HG03521 (cell line): Measurements from ENCODE around the gene SH3RF3.

Experiments used
- ATAC-seq: cut with Tn5 transposase; IDR thresholded peaks from one replicate; pipeline ENCODE4 v1.9.1; 2021; ENCODE audit warnings: mild to moderate bottlenecking, moderate library complexity; ENCODE audit not compliant: unreplicated experiment

The SH3RF3 gene

GRCh38 chr2:109422758-109423500 lies 293.9 kb downstream of the SH3RF3 start:
- ATAC-seq: no peak

GRCh38 chr2:109423556-109424359 lies 294.8 kb downstream of the SH3RF3 start:
- no peak for ATAC-seq

- ATAC-seq: no peak
These were observed 296.4 kb downstream of the SH3RF3 start for GRCh38 chr2:109425411-109425810.

- ATAC-seq: no peak
These were observed 298.7 kb downstream of the SH3RF3 start for GRCh38 chr2:109427661-109428091.

GRCh38 chr2:109428281-109428680 lies 299.3 kb downstream of the SH3RF3 start:
- no peak for ATAC-seq

- ATAC-seq: no peak
These were observed 300.0 kb downstream of the SH3RF3 start for GRCh38 chr2:109428841-109429566.

GRCh38 chr2:109429567-109430328 lies 300.7 kb downstream of the SH3RF3 start:
- no peak for ATAC-seq

- ATAC-seq: no peak
These were observed 301.3 kb downstream of the SH3RF3 start for GRCh38 chr2:109430329-109430636.

- ATAC-seq: no peak
These were observed 303.4 kb downstream of the SH3RF3 start for GRCh38 chr2:109432421-109432820.

- ATAC-seq: no peak
These were observed 304.5 kb downstream of the SH3RF3 start for GRCh38 chr2:109433486-109433885.

GRCh38 chr2:109433926-109434325 lies 304.9 kb downstream of the SH3RF3 start:
- no peak for ATAC-seq

GRCh38 chr2:109434351-109434750 lies 305.3 kb downstream of the SH3RF3 start:
- no peak for ATAC-seq

- no peak for ATAC-seq
These were observed 306.2 kb downstream of the SH3RF3 start for GRCh38 chr2:109435066-109435690.

GRCh38 chr2:109435901-109436598 lies 307.0 kb downstream of the SH3RF3 start:
- ATAC-seq: no peak

- no peak for ATAC-seq
These were observed 307.7 kb downstream of the SH3RF3 start for GRCh38 chr2:109436610-109437225.

- no peak for ATAC-seq
These were observed 308.5 kb downstream of the SH3RF3 start for GRCh38 chr2:109437325-109438090.

GRCh38 chr2:109438146-109438545 lies 309.1 kb downstream of the SH3RF3 start:
- no peak for ATAC-seq

- ATAC-seq: no peak
These were observed 309.9 kb downstream of the SH3RF3 start for GRCh38 chr2:109438773-109439389.
